ENCODE data around the gene FNDC3A. TPM values are rescaled to one million over a fixed set of nuclear protein-coding genes. Genes with fewer than 3 reads are reported as not detected.

The FNDC3A gene
- total and polyA plus RNA-seq, 4 donors, result 17.6 to 87.6 (median 34.5) TPM

- H3K27ac ChIP-seq (ENCODE audit: low read depth in 1 of 2, low read length in 1 of 2), result peak overlapping the region; percentile 100
- peak; percentile 58 to 82 (median 78) for DNase-seq
- peak overlapping the region; percentile 80 to 93 for H3K9ac ChIP-seq (ENCODE audit: insufficient read depth in 1 of 2, low read length in 2 of 2)
- TF ChIP-seq CTCF (IDR thresholded peaks at IDR 0.05; ENCODE audit: control extremely low read depth, extremely low read depth), result no peak
- peaks cover 0 to 2% (median 0%) of the 10 kb centered on the region in 3 donors for H3K27me3 ChIP-seq (ENCODE audit: control insufficient read depth in 3 of 3, insufficient read depth in 3 of 3, low read length in 2 of 3)
- peaks cover 0 to 17% (median 4%) of the 10 kb centered on the region in 5 donors for H3K4me1 ChIP-seq (ENCODE audit: control insufficient read depth in 5 of 5, insufficient read depth in 5 of 5, low read length in 5 of 5)
- 0 to 1% methylated on average over 40 to 50 of the region's 50 CpGs for WGBS, 2 donors
- H3K4me3 ChIP-seq, result peak overlapping the region; percentile 76
- peak; percentile 28 for ATAC-seq (ENCODE audit: insufficient read depth, low FRiP score)
- H3K9me3 ChIP-seq (ENCODE audit: control insufficient read depth in 4 of 4, insufficient read depth in 3 of 4, low read length in 3 of 4), result peaks cover 0 to 11% (median 0%) of the 10 kb centered on the region in 4 donors
- H3K36me3 ChIP-seq (ENCODE audit: control insufficient read depth in 4 of 4, insufficient read depth in 4 of 4, low read length in 4 of 4), result peaks cover 0 to 5% (median 0%) of the 10 kb centered on the region in 4 donors
These were observed 434 bp upstream of the FNDC3A start for GRCh38 chr13:48975101-48975855.

GRCh38 chr13:48976576-48977285 lies 1.0 kb downstream of the FNDC3A start:
- Histone ChIP-seq H3K9me3 (ENCODE audit: control insufficient read depth in 4 of 4, insufficient read depth in 3 of 4, low read length in 3 of 4) (peaks cover 0 to 11% (median 0%) of the 10 kb centered on the region in 4 donors), H3K27me3 (ENCODE audit: control insufficient read depth in 3 of 3, insufficient read depth in 3 of 3, low read length in 2 of 3) (no peaks in the 10 kb centered on the region), H3K9ac (ENCODE audit: insufficient read depth in 1 of 2, low read length in 2 of 2) (peak overlapping the region; percentile 90 to 95), H3K4me3 (peak overlapping the region; percentile 90), H3K27ac (ENCODE audit: low read depth in 1 of 2, low read length in 1 of 2) (peak overlapping the region; percentile 92 to 100), H3K4me1 (ENCODE audit: control insufficient read depth in 5 of 5, insufficient read depth in 5 of 5, low read length in 5 of 5) (peaks cover 0 to 26% (median 4%) of the 10 kb centered on the region in 5 donors), H3K36me3 (ENCODE audit: control insufficient read depth in 4 of 4, insufficient read depth in 4 of 4, low read length in 4 of 4) (peaks cover 0 to 5% (median 0%) of the 10 kb centered on the region in 4 donors)
- 1% methylated on average over 33 to 40 of the region's 40 CpGs for WGBS, 2 donors
- ATAC-seq (ENCODE audit: insufficient read depth, low FRiP score), result no peak
- peak in 1 of 3 donors; percentile 87 for DNase-seq
- TF ChIP-seq CTCF (IDR thresholded peaks at IDR 0.05; ENCODE audit: control extremely low read depth, extremely low read depth), result no peak

- DNase-seq (peak in 1 of 3 donors; percentile 28), ATAC-seq (ENCODE audit: insufficient read depth, low FRiP score) (no peak)
- 9 to 12% methylated on average over 3 of the region's 3 CpGs for WGBS, 2 donors
- no peaks in the 10 kb centered on the region for H3K27me3 ChIP-seq (ENCODE audit: control insufficient read depth in 3 of 3, insufficient read depth in 3 of 3, low read length in 2 of 3)
- peak overlapping the region in 1 of 2 donors; percentile 95 for H3K9ac ChIP-seq (ENCODE audit: insufficient read depth in 1 of 2, low read length in 2 of 2)
- peaks cover 0 to 27% (median 4%) of the 10 kb centered on the region in 5 donors for H3K4me1 ChIP-seq (ENCODE audit: control insufficient read depth in 5 of 5, insufficient read depth in 5 of 5, low read length in 5 of 5)
- no peak overlapping the region for H3K4me3 ChIP-seq
- H3K9me3 ChIP-seq (ENCODE audit: control insufficient read depth in 4 of 4, insufficient read depth in 3 of 4, low read length in 3 of 4), result peaks cover 0 to 11% (median 0%) of the 10 kb centered on the region in 4 donors
- peak overlapping the region in 1 of 2 donors; percentile 92 for H3K27ac ChIP-seq (ENCODE audit: low read depth in 1 of 2, low read length in 1 of 2)
- TF ChIP-seq CTCF (IDR thresholded peaks at IDR 0.05; ENCODE audit: control extremely low read depth, extremely low read depth), result no peak
- peaks cover 0 to 5% (median 0%) of the 10 kb centered on the region in 4 donors for H3K36me3 ChIP-seq (ENCODE audit: control insufficient read depth in 4 of 4, insufficient read depth in 4 of 4, low read length in 4 of 4)
These were observed 1.5 kb downstream of the FNDC3A start for GRCh38 chr13:48977286-48977625.

All from lung (tissue), 12 donors.